Aorta (tissue), 5 donors: ENCODE results near the gene MOB3B. TPM values are rescaled to one million over a fixed set of nuclear protein-coding genes. Genes with fewer than 3 reads are reported as not detected.

Experiments used
- ATAC-seq: fragments of 200-7000 bp; cut with Tn5 transposase; one replicate; pipeline ENCODE4 v1.9.1; 2022; ENCODE audit warnings: moderate library complexity; ENCODE audit not compliant: low FRiP score
- DNase-seq, 2 donors: peaks; one replicate each; pipeline ENCODE4 v3.0.0-alpha.2; 2020
- H3K27ac ChIP-seq, 2 donors: one replicate each; pipeline ENCODE4 v1.5.1; 2013; ENCODE audit warnings: low read length in 2 of 2, mild to moderate bottlenecking in 2 of 2, moderate library complexity in 2 of 2, control low read depth in 1 of 2, inconsistent platforms in 1 of 2, low read depth in 1 of 2
- H3K27me3 ChIP-seq, 2 donors: one replicate each; pipeline ENCODE4 v1.6.1; 2013; ENCODE audit warnings: control low read depth in 1 of 2, low read length in 1 of 2, mild to moderate bottlenecking in 1 of 2, moderate library complexity in 1 of 2; ENCODE audit not compliant: insufficient read depth in 2 of 2, control insufficient read depth in 1 of 2
- H3K36me3 ChIP-seq, 2 donors: one replicate each; pipeline ENCODE4 v1.6.1; 2013; ENCODE audit warnings: control low read depth in 1 of 2, low read length in 1 of 2, mild to moderate bottlenecking in 1 of 2; ENCODE audit not compliant: insufficient read depth in 2 of 2, control insufficient read depth in 1 of 2
- H3K4me1 ChIP-seq, 2 donors: one replicate each; pipeline ENCODE4 v1.6.1; 2013; ENCODE audit warnings: low read length in 2 of 2, control low read depth in 1 of 2, mild to moderate bottlenecking in 1 of 2, moderate library complexity in 1 of 2; ENCODE audit not compliant: insufficient read depth in 2 of 2, control insufficient read depth in 1 of 2
- H3K4me3 ChIP-seq, 2 donors: one replicate each; pipeline ENCODE4 v1.5.1; 2013; ENCODE audit warnings: low read length in 2 of 2, control low read depth in 1 of 2, mild to moderate bottlenecking in 1 of 2
- H3K9me3 ChIP-seq: one replicate; pipeline ENCODE4 v1.6.1; 2013; ENCODE audit warnings: mild to moderate bottlenecking, low read length; ENCODE audit not compliant: control insufficient read depth
- WGBS, 2 donors: extraction: QIAGEN DNeasy Blood & Tissue Kit; methylation state at CpG; one replicate each; pipeline ENCODE4 v1.1.7; 2013; 5-methylcytosine and 5-hydroxymethylcytosine counted together
- intact Hi-C, 2 donors: fragments of 100-400 bp; cut with DNase I; formaldehyde crosslinking; loops; one replicate each; pipeline versions ENCODE4 v1.14.2 to v1.15.0; 2022
- long read RNA-seq, 2 donors: library from polyadenylated mRNA; unstranded; transcript quantifications; one replicate each; pipeline ENCODE4 v2.0.0, GENCODE V29; 2020 to 2021
- polyA plus RNA-seq, 2 donors: library from polyadenylated mRNA; stranded (reverse); fragments of 200-250 nt; gene quantifications; one replicate each; pipeline ENCODE4 v1.2.3, GENCODE V29; 2013
- total RNA-seq, 2 donors: library from RNA; stranded (reverse); fragmentation: NEBNext Ultra II Directional; extraction: Animal tissue kit (Norgen Biotek cat#: 25700); gene quantifications; one replicate each; pipeline ENCODE4 v1.2.1, GENCODE V29; 2021
- donor health status: healthy with polysubstance abuse.
- donor health status: Bipolar disorder and iron deficiency.
- donor health status: DM: no; HTN: no; CAD: no.
- donor health status: DM: no; HTN: no; CAD: no.
- donor health status: DM: yes; HTN: yes; CAD: no.

MOB3B gene
- total RNA-seq (1 to 10 TPM; 5.8 to 9.0 TPM), polyA plus RNA-seq (1 to 10 TPM; 3.0 to 5.8 TPM)
- long read RNA-seq, donor 1, full-length matches to known transcripts, result 9 of 22 reads
- long read RNA-seq, donor 1, partial matches to known transcripts, result 2 of 22 reads
- long read RNA-seq, donor 1, other reads (novel, unspliced or antisense), result 11 of 22 reads
- long read RNA-seq, donor 2, full-length matches to known transcripts, result 3 of 16 reads
- long read RNA-seq, donor 2, partial matches to known transcripts, result 0 of 16 reads
- long read RNA-seq, donor 2, other reads (novel, unspliced or antisense), result 13 of 16 reads

- WGBS, 2 donors, result 3 to 4% methylated on average over 56 to 74 of the region's 74 CpGs
- no peaks in the 10 kb centered on the region for H3K36me3 ChIP-seq
- intact Hi-C loops, result loop anchor here (2.0 to 5.0 kb wide), 4 partner anchors 117 to 192 kb away; no protein-coding TSS in a partner anchor
- ATAC-seq (peak; percentile 94), DNase-seq (peak; percentile 87 to 95)
- no peaks in the 10 kb centered on the region for H3K9me3 ChIP-seq
- H3K27me3 ChIP-seq, result no peaks in the 10 kb centered on the region
- peaks cover 0 to 1% of the 10 kb centered on the region in 2 donors for H3K4me1 ChIP-seq
- H3K4me3 ChIP-seq, result peak within 1 kb of the TSS; percentile 46 to 87
- H3K27ac ChIP-seq, result peak within 1 kb of the TSS; percentile 71 to 83
These were observed at the start of gene MOB3B for GRCh38 chr9:27529316-27530278. Gene MOB3B (minus strand): TSS chr9:27529814. CDS start chr9:27455550, 74,264 bp downstream.

GRCh38 chr9:27573634-27574590 is 44.3 kb upstream of the MOB3B start:
- ATAC-seq (peak; percentile 95), DNase-seq (peak; percentile 96 to 97)
- 3% methylated on average over 35 of the region's 35 CpGs for WGBS, 2 donors
- no peaks in the 10 kb centered on the region for H3K36me3 ChIP-seq
- peak overlapping the region in 1 of 2 donors; percentile 78 for H3K27ac ChIP-seq
- H3K9me3 ChIP-seq, result peaks cover 2% of the 10 kb centered on the region
- intact Hi-C loops, result loop anchor here in 1 of 2 donors (10.0 kb wide), 1 partner anchor 619 kb away; the partner anchor contains the start of gene IFT74
- no peaks in the 10 kb centered on the region for H3K27me3 ChIP-seq
- H3K4me1 ChIP-seq, result no peaks in the 10 kb centered on the region
- peak overlapping the region; percentile 76 to 91 for H3K4me3 ChIP-seq

- H3K4me1 ChIP-seq, result no peaks in the 10 kb centered on the region
- intact Hi-C loops, result loop anchor here in 1 of 2 donors (10.0 kb wide), 1 partner anchor 618 kb away; the partner anchor contains the start of gene IFT74
- WGBS, 2 donors, result 1% methylated on average over 50 to 72 of the region's 72 CpGs
These were observed 43.5 kb upstream of the MOB3B start, which contains the start of gene C9orf72 for GRCh38 chr9:27572918-27573633. Gene C9orf72 (minus strand): TSS chr9:27573481. CDS start chr9:27567120, 6,361 bp downstream.

GRCh38 chr9:27572566-27572917 is 42.9 kb upstream of the MOB3B start:
- H3K4me3 ChIP-seq, result peak overlapping the region; percentile 76 to 91
- H3K27ac ChIP-seq, result peak overlapping the region; percentile 81 to 91
- no peaks in the 10 kb centered on the region for H3K36me3 ChIP-seq
- DNase-seq (no peak), ATAC-seq (peak; percentile 66)
- intact Hi-C loops, result loop anchor here in 1 of 2 donors (10.0 kb wide), 1 partner anchor 618 kb away; the partner anchor contains the start of gene IFT74
- no peaks in the 10 kb centered on the region for H3K27me3 ChIP-seq
- H3K9me3 ChIP-seq, result peaks cover 2% of the 10 kb centered on the region
- H3K4me1 ChIP-seq, result no peaks in the 10 kb centered on the region
- WGBS, 2 donors, result 1% methylated on average over 6 of the region's 6 CpGs

More at GRCh38 chr9:27572918-27573633, 43.5 kb upstream of the MOB3B start, which contains the start of gene C9orf72:
- Histone ChIP-seq H3K36me3 (no peaks in the 10 kb centered on the region), H3K27ac (peak within 1 kb of the TSS; percentile 81 to 91), H3K4me3 (peak within 1 kb of the TSS; percentile 76 to 91), H3K9me3 (peaks cover 2% of the 10 kb centered on the region), H3K27me3 (no peaks in the 10 kb centered on the region)
- ATAC-seq (peak; percentile 97), DNase-seq (peak; percentile 87 to 94)

GRCh38 chr9:27572061-27572460 is 42.4 kb upstream of the MOB3B start:
- no peak overlapping the region for H3K27ac ChIP-seq

GRCh38 chr9:27571011-27571410 is 41.4 kb upstream of the MOB3B start:
- H3K27me3 ChIP-seq, result no peaks in the 10 kb centered on the region
- WGBS, 2 donors, result 96 to 97% methylated on average over 4 of the region's 4 CpGs
- no peak overlapping the region for H3K27ac ChIP-seq
- H3K36me3 ChIP-seq, result no peaks in the 10 kb centered on the region
- no peaks in the 10 kb centered on the region for H3K9me3 ChIP-seq
- no peaks in the 10 kb centered on the region for H3K4me1 ChIP-seq
- no peak overlapping the region for H3K4me3 ChIP-seq
- DNase-seq (no peak), ATAC-seq (no peak)
- intact Hi-C loops, result loop anchor here in 1 of 2 donors (10.0 kb wide), 1 partner anchor 616 kb away; the partner anchor contains the start of gene IFT74

More at GRCh38 chr9:27572061-27572460, 42.4 kb upstream of the MOB3B start:
- peak overlapping the region in 1 of 2 donors; percentile 91 for H3K4me3 ChIP-seq
- no peaks in the 10 kb centered on the region for H3K27me3 ChIP-seq
- intact Hi-C loops, result loop anchor here in 1 of 2 donors (10.0 kb wide), 1 partner anchor 617 kb away; the partner anchor contains the start of gene IFT74
- H3K9me3 ChIP-seq, result peaks cover under 1% of the 10 kb centered on the region
- 6 to 9% methylated on average over 3 of the region's 3 CpGs for WGBS, 2 donors
- no peaks in the 10 kb centered on the region for H3K4me1 ChIP-seq
- DNase-seq (no peak), ATAC-seq (no peak)
- H3K36me3 ChIP-seq, result no peaks in the 10 kb centered on the region

- no peaks in the 10 kb centered on the region for H3K36me3 ChIP-seq
- no peak for DNase-seq
- H3K4me1 ChIP-seq, result no peaks in the 10 kb centered on the region
- ATAC-seq, result no peak
- no peak overlapping the region for H3K27ac ChIP-seq
- H3K4me3 ChIP-seq, result no peak overlapping the region
- no peaks in the 10 kb centered on the region for H3K9me3 ChIP-seq
- 39 to 86% methylated on average over 2 of the region's 2 CpGs for WGBS, 2 donors
- intact Hi-C loops, result no loop called here
- H3K27me3 ChIP-seq, result no peaks in the 10 kb centered on the region
These were observed 39.8 kb upstream of the MOB3B start for GRCh38 chr9:27569406-27569805.
